ENCODE results near the gene ZNF135.

- TF ChIP-seq CTCF (conservative IDR thresholded peaks at IDR 0.05) (no peak), ZFX (IDR thresholded peaks at IDR 0.05) (no peak)
Measured at GRCh38 chr19:58044886-58045285, 14.2 kb upstream of the ZNF135 start.
